Activated CD8-positive, alpha-beta T cell treated with anti-CD3 and anti-CD28 coated beads for 36 hours (primary cell): ENCODE results near the gene RAD51AP1. TPM values are rescaled to one million over a fixed set of nuclear protein-coding genes. Genes with fewer than 3 reads are reported as not detected.

ENCODE experiments used
- ATAC-seq: fragments of 200-7000 bp; cut with Tn5 transposase; one replicate; pipeline ENCODE4 v1.10.0; 2021; ENCODE audit warnings: mild to moderate bottlenecking, moderate library complexity
- CTCF ChIA-PET: fragments of 350-600 bp; sonication (Branson Sonifier 250); formaldehyde crosslinking; loops from one replicate; lab custom pipeline; 2021; ENCODE audit warnings: antibody characterized with exemption; lab: Charles Lee
- POLR2A ChIA-PET: fragments of 350-600 bp; sonication (Branson Sonifier 250); formaldehyde crosslinking; loops from one replicate; lab custom pipeline; 2021; ENCODE audit warnings: antibody characterized with exemption; lab: Charles Lee
- DNase-seq: peaks from one replicate; pipeline ENCODE4 v3.0.0-alpha.2; 2020
- H3K27ac Mint-ChIP-seq: one replicate; pipeline ENCODE4 v1.8.0; 2021; ENCODE audit warnings: mild to moderate bottlenecking, mixed read lengths
- H3K27me3 Mint-ChIP-seq: one replicate; pipeline ENCODE4 v1.8.0; 2021; ENCODE audit warnings: mixed read lengths
- H3K36me3 Mint-ChIP-seq: one replicate; pipeline ENCODE4 v1.8.0; 2021; ENCODE audit warnings: low read depth, mixed read lengths
- H3K4me1 Mint-ChIP-seq: one replicate; pipeline ENCODE4 v1.8.0; 2021; ENCODE audit warnings: low read depth, mixed read lengths
- H3K4me3 Mint-ChIP-seq: one replicate; pipeline ENCODE4 v1.8.0; 2021; ENCODE audit warnings: mild to moderate bottlenecking, moderate library complexity, mixed read lengths
- H3K9me3 Mint-ChIP-seq: one replicate; pipeline ENCODE4 v1.8.0; 2021; ENCODE audit warnings: mixed read lengths
- CTCF ChIP-seq: fragments of 200-600 bp; IDR thresholded peaks from one replicate; pipeline ENCODE4 v1.8.0; 2022; ENCODE audit warnings: antibody characterized with exemption, mild to moderate bottlenecking
- intact Hi-C: fragments of 100-400 bp; cut with micrococcal nuclease; formaldehyde crosslinking; loops from one replicate; pipeline ENCODE4 v1.10.0; 2022
- total RNA-seq, 2 experiments: library from RNA; stranded (reverse); gene quantifications; one replicate each; pipeline ENCODE4 v1.2.3, GENCODE V29; 2021

RAD51AP1 gene
- total RNA-seq, 2 experiments from 2014 or later = 44.7 to 47.8 TPM

- intact Hi-C loops = no loop called here
- H3K27ac Mint-ChIP-seq = no peak overlapping the region
- no peaks in the 10 kb centered on the region for H3K36me3 Mint-ChIP-seq
- H3K27me3 Mint-ChIP-seq = peaks cover 5% of the 10 kb centered on the region
- no peaks in the 10 kb centered on the region for H3K4me1 Mint-ChIP-seq
- TF ChIP-seq CTCF = no peak
- CTCF ChIA-PET = interaction anchor here (1.7 kb wide), 1 partner anchor 178 kb away, joined by 5 read pairs; no protein-coding TSS in a partner anchor
- ATAC-seq (no peak), DNase-seq (no peak)
- no peaks in the 10 kb centered on the region for H3K9me3 Mint-ChIP-seq
- POLR2A ChIA-PET = interaction anchor here (0.6 to 1.0 kb wide), 3 partner anchors 24 to 222 kb away, joined by 3 read pairs; no protein-coding TSS in a partner anchor
- no peak overlapping the region for H3K4me3 Mint-ChIP-seq
Measured at GRCh38 chr12:4580281-4580688, 41.6 kb downstream of the RAD51AP1 start.

DNA sequence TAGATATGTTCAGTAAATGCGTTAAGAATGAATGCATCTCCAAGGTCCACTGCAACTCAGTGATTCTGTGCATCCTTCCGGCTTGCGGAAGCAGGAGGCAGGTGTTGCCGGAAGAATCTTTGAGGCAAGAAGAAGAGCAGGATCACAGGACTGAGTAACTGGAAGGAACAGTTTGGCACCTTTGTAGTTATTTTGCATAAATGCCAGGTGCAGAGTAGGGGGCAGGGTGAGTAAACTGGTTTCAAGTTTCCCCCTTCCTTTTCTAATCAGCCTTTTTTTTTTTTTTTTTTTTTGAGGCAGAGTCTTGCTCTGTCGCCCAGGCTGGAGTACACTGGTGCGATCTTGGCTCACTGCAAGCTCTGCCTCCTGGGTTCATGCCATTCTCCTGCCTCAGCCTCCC is 45.6 kb downstream of the RAD51AP1 start:
- Mint-ChIP-seq H3K27me3 (peaks cover 5% of the 10 kb centered on the region), H3K36me3 (no peaks in the 10 kb centered on the region), H3K4me1 (no peaks in the 10 kb centered on the region), H3K4me3 (no peak overlapping the region), H3K27ac (no peak overlapping the region), H3K9me3 (no peaks in the 10 kb centered on the region)
- no peak for TF ChIP-seq CTCF
- intact Hi-C loops = no loop called here
- no peak for ATAC-seq
- DNase-seq = no peak
- ChIA-PET POLR2A (no interaction called here), CTCF (no interaction called here)

DNA sequence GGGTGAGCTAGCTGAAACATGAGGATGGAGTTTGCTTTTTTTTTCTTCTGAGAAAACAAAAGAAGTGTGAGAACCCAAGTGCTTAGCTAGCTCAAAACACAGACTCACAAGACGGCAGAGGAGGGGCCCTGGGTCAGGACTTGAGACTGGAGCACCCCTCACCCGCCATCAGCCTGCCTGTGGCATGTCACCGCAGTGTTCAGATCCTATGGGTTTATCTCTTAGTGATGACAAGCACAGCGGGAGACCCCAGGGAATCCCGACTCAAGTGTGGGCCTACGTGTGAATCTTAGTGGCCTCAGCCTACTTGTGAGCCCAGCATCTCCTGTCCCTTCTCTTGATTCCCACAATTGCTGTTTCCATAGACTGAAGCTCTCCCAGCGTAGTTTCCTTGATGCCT is 46.2 kb downstream of the RAD51AP1 start:
- POLR2A ChIA-PET = no interaction called here
- peaks cover 5% of the 10 kb centered on the region for H3K27me3 Mint-ChIP-seq
- no peaks in the 10 kb centered on the region for H3K4me1 Mint-ChIP-seq
- no peak overlapping the region for H3K27ac Mint-ChIP-seq
- no peaks in the 10 kb centered on the region for H3K9me3 Mint-ChIP-seq
- TF ChIP-seq CTCF = no peak
- DNase-seq = no peak
- no peak for ATAC-seq
- intact Hi-C loops = no loop called here
- H3K36me3 Mint-ChIP-seq = no peaks in the 10 kb centered on the region
- CTCF ChIA-PET = no interaction called here
- no peak overlapping the region for H3K4me3 Mint-ChIP-seq

DNA sequence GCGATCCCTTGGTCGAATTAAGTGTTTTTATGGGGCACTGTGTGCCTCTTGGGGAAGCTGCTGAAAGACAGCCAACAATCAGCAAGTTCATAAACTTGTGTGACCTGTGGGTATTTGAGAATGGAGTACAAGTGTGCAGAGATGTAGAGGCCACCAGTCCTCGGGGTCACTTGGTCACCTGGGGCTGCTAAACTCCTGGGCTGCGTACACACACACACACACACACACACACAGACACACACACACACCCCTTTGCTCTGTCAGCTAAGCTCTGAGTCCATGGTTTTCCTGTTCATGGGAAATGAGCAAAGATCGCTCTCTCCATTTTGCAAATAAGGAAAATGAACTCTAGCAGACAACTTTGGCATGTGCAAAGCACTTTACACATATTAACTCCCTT is 47.8 kb downstream of the RAD51AP1 start:
- Mint-ChIP-seq H3K9me3 (no peaks in the 10 kb centered on the region), H3K27ac (no peak overlapping the region), H3K4me3 (no peak overlapping the region), H3K27me3 (peaks cover 5% of the 10 kb centered on the region), H3K4me1 (no peaks in the 10 kb centered on the region), H3K36me3 (no peaks in the 10 kb centered on the region)
- ATAC-seq (no peak), DNase-seq (no peak)
- intact Hi-C loops = no loop called here
- POLR2A ChIA-PET = no interaction called here
- TF ChIP-seq CTCF = no peak
- CTCF ChIA-PET = no interaction called here

- DNase-seq (no peak), ATAC-seq (no peak)
- ChIA-PET POLR2A (no interaction called here), CTCF (interaction anchor here (1.5 kb wide), 1 partner anchor 18 kb away, joined by 5 read pairs; no protein-coding TSS in a partner anchor)
- TF ChIP-seq CTCF = no peak
- H3K36me3 Mint-ChIP-seq = no peaks in the 10 kb centered on the region
- intact Hi-C loops = no loop called here
- no peaks in the 10 kb centered on the region for H3K9me3 Mint-ChIP-seq
- H3K27me3 Mint-ChIP-seq = peaks cover 5% of the 10 kb centered on the region
- H3K4me3 Mint-ChIP-seq = no peak overlapping the region
- no peaks in the 10 kb centered on the region for H3K4me1 Mint-ChIP-seq
- H3K27ac Mint-ChIP-seq = no peak overlapping the region
Measured at GRCh38 chr12:4587108-4587507, 48.4 kb downstream of the RAD51AP1 start.
